H9 (cell line): ENCODE results near the gene OTOS. TPM values are rescaled to one million over a fixed set of nuclear protein-coding genes. Genes with fewer than 3 reads are reported as not detected.

Experiments
- DNase-seq: peaks from one replicate; pipeline ENCODE4 v3.0.0-alpha.2; 2017
- H2AFZ ChIP-seq: one replicate; pipeline ENCODE4 v1.6.1; 2013; ENCODE audit warnings: mild to moderate bottlenecking, low read length, control low read depth, moderate library complexity
- H2AK5ac ChIP-seq: 2 replicates; pipeline ENCODE4 v1.6.1; 2013; ENCODE audit warnings: low read length, control low read depth, mixed read lengths; ENCODE audit not compliant: insufficient read length
- H2BK120ac ChIP-seq: one replicate; pipeline ENCODE4 v1.6.1; 2013; ENCODE audit warnings: low read depth, mild to moderate bottlenecking, low read length, control low read depth, inconsistent platforms; ENCODE audit not compliant: poor library complexity, severe bottlenecking
- H2BK12ac ChIP-seq: 2 replicates; pipeline ENCODE4 v1.6.1; 2013; ENCODE audit warnings: low read length, control low read depth, mixed read lengths, low read depth; ENCODE audit not compliant: insufficient read length
- H2BK15ac ChIP-seq: 2 replicates; pipeline ENCODE4 v1.6.1; 2013; ENCODE audit warnings: low read depth, low read length, control low read depth
- H2BK20ac ChIP-seq: one replicate; pipeline ENCODE4 v1.6.1; 2013; ENCODE audit warnings: low read depth, mild to moderate bottlenecking, low read length, control low read depth, inconsistent platforms; ENCODE audit not compliant: poor library complexity, severe bottlenecking
- H2BK5ac ChIP-seq: 2 replicates; pipeline ENCODE4 v1.6.1; 2013; ENCODE audit warnings: low read length, control low read depth, mixed read lengths; ENCODE audit not compliant: insufficient read length
- H3K14ac ChIP-seq: 2 replicates; pipeline ENCODE4 v1.6.1; 2013; ENCODE audit warnings: low read length, control low read depth; ENCODE audit not compliant: insufficient read depth
- H3K18ac ChIP-seq: 2 replicates; pipeline ENCODE4 v1.6.1; 2013; ENCODE audit warnings: low read depth, mild to moderate bottlenecking, mixed read lengths, low read length, control low read depth; ENCODE audit not compliant: insufficient read length
- H3K23ac ChIP-seq: 2 replicates; pipeline ENCODE4 v1.6.1; 2013; ENCODE audit warnings: low read length, control low read depth, mixed read lengths, low read depth; ENCODE audit not compliant: insufficient read length
- H3K23me2 ChIP-seq: 2 replicates; pipeline ENCODE4 v1.6.1; 2013; ENCODE audit warnings: low read depth, mild to moderate bottlenecking, mixed read lengths, low read length, control low read depth; ENCODE audit not compliant: insufficient read length, poor library complexity, severe bottlenecking
- H3K27ac ChIP-seq: 2 replicates; pipeline ENCODE4 v1.5.1; 2013; ENCODE audit warnings: low read length, control low read depth, mixed read lengths, low read depth; ENCODE audit not compliant: insufficient read length
- H3K27me3 ChIP-seq: 2 replicates; pipeline ENCODE4 v1.6.1; 2013; ENCODE audit warnings: low read length, control low read depth, inconsistent platforms; ENCODE audit not compliant: insufficient read depth
- H3K4ac ChIP-seq: 2 replicates; pipeline ENCODE4 v1.6.1; 2013; ENCODE audit warnings: low read depth, mild to moderate bottlenecking, control low read depth, inconsistent platforms, low read length, moderate library complexity
- H3K4me1 ChIP-seq: 2 replicates; pipeline ENCODE4 v1.6.1; 2013; ENCODE audit warnings: low read length, control low read depth, inconsistent platforms; ENCODE audit not compliant: insufficient read depth
- H3K4me2 ChIP-seq: 2 replicates; pipeline ENCODE4 v1.6.1; 2013; ENCODE audit warnings: low read length, control low read depth, mixed read lengths; ENCODE audit not compliant: insufficient read length, insufficient read depth
- H3K56ac ChIP-seq: 2 replicates; pipeline ENCODE4 v1.6.1; 2013; ENCODE audit warnings: low read depth, mild to moderate bottlenecking, mixed read lengths, low read length, control low read depth; ENCODE audit not compliant: insufficient read length
- H3K79me1 ChIP-seq: 2 replicates; pipeline ENCODE4 v1.6.1; 2013; ENCODE audit warnings: low read depth, mild to moderate bottlenecking, moderate library complexity, low read length, control low read depth, inconsistent platforms; ENCODE audit not compliant: insufficient read depth, poor library complexity, severe bottlenecking
- H3K79me2 ChIP-seq: 2 replicates; pipeline ENCODE4 v1.6.1; 2013; ENCODE audit warnings: low read length, control low read depth, inconsistent platforms; ENCODE audit not compliant: insufficient read depth
- H3K9ac ChIP-seq: 2 replicates; pipeline ENCODE4 v1.6.1; 2013; ENCODE audit warnings: low read length, control low read depth, mixed read lengths; ENCODE audit not compliant: insufficient read length; ENCODE audit errors: extremely low read depth
- H3K9me3 ChIP-seq: one replicate; pipeline ENCODE4 v1.6.1; 2013; ENCODE audit warnings: low read depth, low read length, inconsistent platforms; ENCODE audit not compliant: control insufficient read depth
- H3T11ph ChIP-seq: one replicate; pipeline ENCODE4 v1.6.1; 2013; ENCODE audit warnings: mild to moderate bottlenecking, low read length, control low read depth, inconsistent platforms
- H4K20me1 ChIP-seq: one replicate; pipeline ENCODE4 v1.6.1; 2013; ENCODE audit not compliant: control insufficient read depth, insufficient read length, insufficient read depth
- H4K5ac ChIP-seq: 2 replicates; pipeline ENCODE4 v1.6.1; 2013; ENCODE audit warnings: low read depth, mild to moderate bottlenecking, mixed read lengths, low read length, control low read depth; ENCODE audit not compliant: insufficient read length
- H4K8ac ChIP-seq: replicated peaks from 2 replicates; pipeline ENCODE4 v1.6.1; 2013; ENCODE audit warnings: low read length, control low read depth, mixed read lengths, low read depth; ENCODE audit not compliant: insufficient read length
- H4K91ac ChIP-seq: 2 replicates; pipeline ENCODE4 v1.6.1; 2013; ENCODE audit warnings: low read depth, mild to moderate bottlenecking, moderate library complexity, mixed read lengths, low read length, control low read depth; ENCODE audit not compliant: insufficient read length
- H3K27ac Mint-ChIP-seq, 3 experiments: 2 replicates in 2 of 3; 3 replicates in 1 of 3; pipeline ENCODE4 v1.8.0; 2020 to 2021; ENCODE audit warnings: mixed read lengths in 3 of 3, mild to moderate bottlenecking in 1 of 3, moderate library complexity in 1 of 3
- H3K27me3 Mint-ChIP-seq: 2 replicates; pipeline ENCODE4 v1.8.0; 2021; ENCODE audit warnings: low read depth, mild to moderate bottlenecking, moderate library complexity, mixed read lengths
- H3K36me3 Mint-ChIP-seq, 3 experiments: 2 replicates in 2 of 3; 3 replicates in 1 of 3; pipeline ENCODE4 v1.8.0; 2020 to 2021; ENCODE audit warnings: low read depth in 3 of 3, mixed read lengths in 3 of 3; ENCODE audit not compliant: insufficient read depth in 1 of 3
- H3K4me1 Mint-ChIP-seq, 2 experiments: 2 replicates each; pipeline ENCODE4 v1.8.0; 2020; ENCODE audit warnings: mixed read lengths in 2 of 2
- H3K4me3 Mint-ChIP-seq, 2 experiments: 2 replicates in 1 of 2; 3 replicates in 1 of 2; pipeline ENCODE4 v1.8.0; 2020 to 2021; ENCODE audit warnings: mild to moderate bottlenecking in 2 of 2, mixed read lengths in 2 of 2, moderate library complexity in 1 of 2
- H3K9me3 Mint-ChIP-seq, 2 experiments: 2 replicates in 1 of 2; 3 replicates in 1 of 2; pipeline ENCODE4 v1.8.0; 2020; ENCODE audit warnings: mild to moderate bottlenecking in 2 of 2, mixed read lengths in 2 of 2, moderate library complexity in 1 of 2
- CTCF ChIP-seq: fragments of 200-600 bp; sonication (generic); conservative IDR thresholded peaks from 3 replicates; pipeline ENCODE4 v1.8.0; 2021; ENCODE audit warnings: antibody characterized with exemption, mild to moderate bottlenecking
- WGBS: extraction: QIAGEN DNeasy Blood & Tissue Kit; methylation state at CpG from one replicate; pipeline ENCODE4 v1.1.7; 2013; ENCODE audit warnings: missing lambda C conversion rate, low lambda C conversion rate, mixed read lengths; ENCODE audit not compliant: insufficient read length; ENCODE audit errors: extremely low coverage; 5-methylcytosine and 5-hydroxymethylcytosine counted together
- total RNA-seq: library from RNA; stranded (reverse); gene quantifications from 2 replicates; pipeline ENCODE4 v1.2.1, GENCODE V29; 2021

Gene OTOS
- total RNA-seq, 1 experiment from 2014 or later, result not detected

GRCh38 chr2:240126731-240127130 lies 13.7 kb downstream of the OTOS start:
- no peaks in the 10 kb centered on the region; the same call in 1 of the 2 replicates for H3K27me3 Mint-ChIP-seq
- Histone ChIP-seq H2BK120ac (no peak overlapping the region), H2BK15ac (no peak overlapping the region), H2BK12ac (no peak overlapping the region), H3K79me1 (no peaks in the 10 kb centered on the region), H4K20me1 (no peaks in the 10 kb centered on the region), H3K79me2 (no peaks in the 10 kb centered on the region), H2AK5ac (no peak overlapping the region), H3K4ac (no peak overlapping the region), H4K8ac (no peak overlapping the region), H3K9me3 (no peaks in the 10 kb centered on the region), H3K18ac (no peak overlapping the region), H4K91ac (no peak overlapping the region), H3T11ph (no peak overlapping the region), H3K14ac (no peak overlapping the region), H2AFZ (no peak overlapping the region), H2BK20ac (no peak overlapping the region), H3K27me3 (no peaks in the 10 kb centered on the region), H3K23me2 (no peaks in the 10 kb centered on the region), H3K27ac (no peak overlapping the region), H3K4me1 (no peaks in the 10 kb centered on the region), H3K4me2 (no peak overlapping the region), H3K56ac (no peak overlapping the region), H2BK5ac (no peak overlapping the region), H3K9ac (no peak overlapping the region), H4K5ac (no peak overlapping the region), H3K23ac (no peak overlapping the region)
- peak; percentile 16 for DNase-seq
- peak overlapping the region in 1 of 3 experiments; percentile 20; a peak in 2 of 7 replicates for H3K27ac Mint-ChIP-seq
- WGBS, result no CpG with 5 or more reads among the region's 10 CpGs
- H3K4me3 Mint-ChIP-seq, result no peak overlapping the region
- no peak for TF ChIP-seq CTCF
- H3K36me3 Mint-ChIP-seq, result peaks cover 30 to 55% (median 48%) of the 10 kb centered on the region in 3 experiments
- no peaks in the 10 kb centered on the region for H3K4me1 Mint-ChIP-seq
- no peaks in the 10 kb centered on the region for H3K9me3 Mint-ChIP-seq
